Neuron (in vitro differentiated cells): Measurements from ENCODE around the gene GUCY2C.

Source experiments
- H2AFZ ChIP-seq: one replicate; pipeline ENCODE4 v1.6.1; 2013; ENCODE audit warnings: low read depth, mild to moderate bottlenecking, inconsistent platforms, low read length, moderate library complexity
- H3K27me3 ChIP-seq: one replicate; pipeline ENCODE4 v1.6.1; 2013; ENCODE audit warnings: low read length; ENCODE audit not compliant: insufficient read depth
- H3K36me3 ChIP-seq: one replicate; pipeline ENCODE4 v1.6.1; 2013; ENCODE audit warnings: low read length; ENCODE audit not compliant: insufficient read depth
- H3K4me1 ChIP-seq: one replicate; pipeline ENCODE4 v1.6.1; 2013; ENCODE audit warnings: low read length; ENCODE audit not compliant: insufficient read depth
- H3K4me3 ChIP-seq: 2 replicates; pipeline ENCODE4 v1.5.1; 2013; ENCODE audit warnings: mild to moderate bottlenecking, low read length, moderate library complexity
- H3K9me3 ChIP-seq: one replicate; pipeline ENCODE4 v1.6.1; 2013; ENCODE audit warnings: low read length

Gene GUCY2C

GRCh38 chr12:14665354-14666348 is 30.7 kb downstream of the GUCY2C start:
- no peaks in the 10 kb centered on the region for H3K9me3 ChIP-seq
- H3K36me3 ChIP-seq: no peaks in the 10 kb centered on the region
- no peak overlapping the region for H2AFZ ChIP-seq
- H3K4me1 ChIP-seq: no peaks in the 10 kb centered on the region
- peaks cover 2% of the 10 kb centered on the region for H3K27me3 ChIP-seq
- H3K4me3 ChIP-seq: no peak overlapping the region

GRCh38 chr12:14664434-14665023 is 31.9 kb downstream of the GUCY2C start:
- Histone ChIP-seq H2AFZ (no peak overlapping the region), H3K9me3 (no peaks in the 10 kb centered on the region), H3K27me3 (no peaks in the 10 kb centered on the region), H3K4me1 (no peaks in the 10 kb centered on the region), H3K36me3 (no peaks in the 10 kb centered on the region), H3K4me3 (no peak overlapping the region)

- Histone ChIP-seq H2AFZ (no peak overlapping the region), H3K4me1 (no peaks in the 10 kb centered on the region), H3K4me3 (no peak overlapping the region), H3K9me3 (no peaks in the 10 kb centered on the region), H3K36me3 (no peaks in the 10 kb centered on the region), H3K27me3 (no peaks in the 10 kb centered on the region)
These were observed 33.4 kb downstream of the GUCY2C start for GRCh38 chr12:14663002-14663401.

- no peak overlapping the region for H3K4me3 ChIP-seq
- H3K36me3 ChIP-seq: no peaks in the 10 kb centered on the region
- H2AFZ ChIP-seq: no peak overlapping the region
- no peaks in the 10 kb centered on the region for H3K9me3 ChIP-seq
- H3K27me3 ChIP-seq: no peaks in the 10 kb centered on the region
- no peaks in the 10 kb centered on the region for H3K4me1 ChIP-seq
These were observed 39.6 kb downstream of the GUCY2C start for GRCh38 chr12:14656846-14657245.

- Histone ChIP-seq H2AFZ (no peak overlapping the region), H3K4me1 (no peaks in the 10 kb centered on the region), H3K27me3 (no peaks in the 10 kb centered on the region), H3K9me3 (no peaks in the 10 kb centered on the region), H3K4me3 (no peak overlapping the region), H3K36me3 (no peaks in the 10 kb centered on the region)
These were observed 41.1 kb downstream of the GUCY2C start for GRCh38 chr12:14655284-14655683.

GRCh38 chr12:14654842-14655241 is 41.6 kb downstream of the GUCY2C start:
- H3K4me1 ChIP-seq: no peaks in the 10 kb centered on the region
- no peaks in the 10 kb centered on the region for H3K27me3 ChIP-seq
- no peak overlapping the region for H3K4me3 ChIP-seq
- H2AFZ ChIP-seq: no peak overlapping the region
- no peaks in the 10 kb centered on the region for H3K36me3 ChIP-seq
- no peaks in the 10 kb centered on the region for H3K9me3 ChIP-seq

- Histone ChIP-seq H3K36me3 (no peaks in the 10 kb centered on the region), H3K27me3 (no peaks in the 10 kb centered on the region), H3K4me3 (no peak overlapping the region), H3K4me1 (no peaks in the 10 kb centered on the region), H2AFZ (no peak overlapping the region), H3K9me3 (no peaks in the 10 kb centered on the region)
These were observed 42.0 kb downstream of the GUCY2C start for GRCh38 chr12:14654416-14654815.

- Histone ChIP-seq H3K4me3 (no peak overlapping the region), H3K27me3 (no peaks in the 10 kb centered on the region), H2AFZ (no peak overlapping the region), H3K4me1 (no peaks in the 10 kb centered on the region), H3K9me3 (no peaks in the 10 kb centered on the region), H3K36me3 (no peaks in the 10 kb centered on the region)
These were observed 43.9 kb downstream of the GUCY2C start for GRCh38 chr12:14652483-14652882.

- Histone ChIP-seq H3K36me3 (no peaks in the 10 kb centered on the region), H3K9me3 (no peaks in the 10 kb centered on the region), H3K4me1 (no peaks in the 10 kb centered on the region), H2AFZ (no peak overlapping the region), H3K4me3 (no peak overlapping the region), H3K27me3 (no peaks in the 10 kb centered on the region)
These were observed 45.0 kb downstream of the GUCY2C start for GRCh38 chr12:14651371-14651770.

GRCh38 chr12:14650789-14651188 is 45.6 kb downstream of the GUCY2C start:
- no peaks in the 10 kb centered on the region for H3K4me1 ChIP-seq
- H3K4me3 ChIP-seq: no peak overlapping the region
- H2AFZ ChIP-seq: no peak overlapping the region
- no peaks in the 10 kb centered on the region for H3K9me3 ChIP-seq
- no peaks in the 10 kb centered on the region for H3K27me3 ChIP-seq
- no peaks in the 10 kb centered on the region for H3K36me3 ChIP-seq

GRCh38 chr12:14647028-14647750 is 49.2 kb downstream of the GUCY2C start:
- H3K4me3 ChIP-seq: no peak overlapping the region
- H3K9me3 ChIP-seq: no peaks in the 10 kb centered on the region
- no peaks in the 10 kb centered on the region for H3K4me1 ChIP-seq
- no peak overlapping the region for H2AFZ ChIP-seq
- no peaks in the 10 kb centered on the region for H3K27me3 ChIP-seq
- no peaks in the 10 kb centered on the region for H3K36me3 ChIP-seq

GRCh38 chr12:14643251-14643650 is 53.1 kb downstream of the GUCY2C start:
- Histone ChIP-seq H3K36me3 (no peaks in the 10 kb centered on the region), H3K9me3 (no peaks in the 10 kb centered on the region), H3K27me3 (no peaks in the 10 kb centered on the region)

GRCh38 chr12:14638066-14638465 is 58.3 kb downstream of the GUCY2C start:
- H3K4me1 ChIP-seq: no peaks in the 10 kb centered on the region
- no peaks in the 10 kb centered on the region for H3K27me3 ChIP-seq
- no peaks in the 10 kb centered on the region for H3K36me3 ChIP-seq
- H3K4me3 ChIP-seq: no peak overlapping the region
- no peaks in the 10 kb centered on the region for H3K9me3 ChIP-seq
- no peak overlapping the region for H2AFZ ChIP-seq

More at GRCh38 chr12:14643251-14643650, 53.1 kb downstream of the GUCY2C start:
- Histone ChIP-seq H3K4me1 (no peaks in the 10 kb centered on the region), H2AFZ (no peak overlapping the region), H3K4me3 (no peak overlapping the region)
